MM.1S (cell line): ENCODE data around the gene SKIC2.

ENCODE experiments used
- EZH2 ChIP-seq: fragments of 300-600 bp; sonication (generic); optimal IDR thresholded peaks from 2 replicates; pipeline ENCODE3; 2017; ENCODE audit warnings: low read depth, mild to moderate bottlenecking, antibody characterized with exemption, low read length, mixed read lengths
- EZH2phosphoT487 ChIP-seq: fragments of 300-600 bp; sonication (generic); IDR thresholded peaks from 2 replicates; pipeline ENCODE4 v1.6.1; 2018; ENCODE audit warnings: antibody characterized with exemption, low read length
- TF ChIP-seq, protein P1 (sequence below): fragments of 300-600 bp; sonication (generic); IDR thresholded peaks from 2 replicates; pipeline ENCODE4 v1.5.1; 2016; ENCODE audit warnings: antibody characterized with exemption, low read length, mixed read lengths

DNA sequence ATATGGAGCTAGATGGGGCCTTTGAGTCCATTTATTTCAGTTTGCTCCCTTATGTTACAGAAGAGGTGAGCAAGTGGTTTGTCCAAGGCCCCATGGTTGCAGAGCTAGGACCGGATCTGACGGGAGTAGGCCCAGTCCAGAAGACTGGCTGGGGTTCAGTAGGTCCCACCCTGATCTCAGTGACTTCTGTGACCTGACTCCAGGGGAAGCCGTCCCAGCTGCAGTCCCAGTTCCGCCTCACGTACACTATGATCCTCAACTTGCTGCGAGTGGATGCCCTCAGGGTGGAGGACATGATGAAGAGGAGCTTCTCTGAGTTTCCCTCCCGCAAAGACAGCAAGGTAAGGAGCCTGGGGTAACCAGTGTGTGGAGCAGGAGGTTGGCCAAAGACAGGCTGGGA lies 7.5 kb downstream of the SKIC2 start:
- TF ChIP-seq, protein P1, sequence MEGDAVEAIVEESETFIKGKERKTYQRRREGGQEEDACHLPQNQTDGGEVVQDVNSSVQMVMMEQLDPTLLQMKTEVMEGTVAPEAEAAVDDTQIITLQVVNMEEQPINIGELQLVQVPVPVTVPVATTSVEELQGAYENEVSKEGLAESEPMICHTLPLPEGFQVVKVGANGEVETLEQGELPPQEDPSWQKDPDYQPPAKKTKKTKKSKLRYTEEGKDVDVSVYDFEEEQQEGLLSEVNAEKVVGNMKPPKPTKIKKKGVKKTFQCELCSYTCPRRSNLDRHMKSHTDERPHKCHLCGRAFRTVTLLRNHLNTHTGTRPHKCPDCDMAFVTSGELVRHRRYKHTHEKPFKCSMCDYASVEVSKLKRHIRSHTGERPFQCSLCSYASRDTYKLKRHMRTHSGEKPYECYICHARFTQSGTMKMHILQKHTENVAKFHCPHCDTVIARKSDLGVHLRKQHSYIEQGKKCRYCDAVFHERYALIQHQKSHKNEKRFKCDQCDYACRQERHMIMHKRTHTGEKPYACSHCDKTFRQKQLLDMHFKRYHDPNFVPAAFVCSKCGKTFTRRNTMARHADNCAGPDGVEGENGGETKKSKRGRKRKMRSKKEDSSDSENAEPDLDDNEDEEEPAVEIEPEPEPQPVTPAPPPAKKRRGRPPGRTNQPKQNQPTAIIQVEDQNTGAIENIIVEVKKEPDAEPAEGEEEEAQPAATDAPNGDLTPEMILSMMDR = no peak
- TF ChIP-seq EZH2 (no peak), EZH2phosphoT487 (no peak)
